GM19193 (cell line): ENCODE data around the gene MDFIC.
A peak's percentile ranks its signal among the peaks of the same experiment; 100 is the strongest.

ENCODE experiments used
- POLR2A ChIP-seq: IDR thresholded peaks from 4 replicates; pipeline ENCODE4 v1.6.1; 2011; ENCODE audit not compliant: insufficient read depth, insufficient read length; ENCODE audit errors: extremely low read depth

MDFIC gene

GRCh38 chr7:114919587-114919986 lies 2.3 kb upstream of the MDFIC start:
- no peak for TF ChIP-seq POLR2A

- no peak for TF ChIP-seq POLR2A
Observed at GRCh38 chr7:114921631-114922025, 266 bp upstream of the MDFIC start.

DNA sequence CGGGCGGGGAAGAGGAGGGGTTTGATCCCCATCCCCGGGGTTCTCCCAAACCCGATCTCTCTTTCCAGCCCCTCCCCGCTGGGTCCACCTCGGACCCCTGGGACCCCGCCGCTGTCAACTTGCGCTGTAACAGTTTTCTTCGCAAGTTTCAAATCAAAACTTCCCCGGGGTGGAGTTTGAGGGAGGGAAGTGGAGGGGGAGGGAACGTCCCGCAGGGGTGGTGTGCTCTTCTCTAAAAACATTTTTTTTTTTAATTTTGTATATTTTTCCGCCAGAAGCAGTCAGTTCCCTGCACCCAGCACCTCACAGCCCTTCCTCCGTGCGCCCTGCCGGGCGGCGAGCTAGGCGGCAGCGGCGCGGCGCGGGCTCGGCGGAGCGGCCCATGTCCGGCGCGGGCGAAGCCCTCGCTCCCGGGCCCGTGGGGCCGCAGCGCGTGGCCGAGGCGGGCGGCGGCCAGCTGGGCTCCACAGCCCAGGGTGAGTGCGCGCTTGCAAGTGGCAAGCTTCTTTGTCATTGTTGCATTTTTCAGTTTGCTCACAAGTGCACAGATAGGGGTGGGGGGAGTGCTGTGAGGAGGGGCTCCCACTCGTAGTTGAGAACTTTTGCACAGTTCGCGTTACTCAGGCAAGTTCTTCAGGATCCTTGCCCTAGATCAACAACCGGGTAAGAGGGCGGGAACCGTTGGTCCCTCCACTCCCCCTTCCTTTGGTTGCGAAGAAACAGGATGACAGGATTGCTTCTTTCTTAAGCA lies 933 bp downstream of the MDFIC start:
- peak; percentile 62 for TF ChIP-seq POLR2A

GRCh38 chr7:114923403-114923713 lies 1.5 kb downstream of the MDFIC start:
- no peak for TF ChIP-seq POLR2A

GRCh38 chr7:114924038-114924712 lies 2.3 kb downstream of the MDFIC start:
- TF ChIP-seq POLR2A, result no peak

DNA sequence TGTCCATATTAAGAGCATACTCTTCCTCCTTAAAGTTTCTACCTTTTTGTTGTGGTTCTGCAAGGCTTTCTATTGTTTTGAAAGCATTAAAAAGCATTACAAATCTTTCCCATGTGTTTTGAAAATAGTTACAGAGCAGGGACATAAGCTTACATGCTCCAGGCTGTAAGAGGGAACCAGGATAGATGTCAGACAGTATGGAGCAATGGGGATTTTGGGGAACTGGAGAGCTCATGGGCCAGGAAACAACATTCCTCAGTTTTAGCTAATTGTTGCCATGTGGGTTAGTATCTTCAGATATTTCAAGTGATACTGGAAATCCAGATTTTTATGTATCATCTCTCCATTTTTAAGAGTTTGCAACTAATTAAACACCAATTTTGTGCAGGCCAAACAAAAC lies 3.5 kb downstream of the MDFIC start:
- TF ChIP-seq POLR2A, result no peak

DNA sequence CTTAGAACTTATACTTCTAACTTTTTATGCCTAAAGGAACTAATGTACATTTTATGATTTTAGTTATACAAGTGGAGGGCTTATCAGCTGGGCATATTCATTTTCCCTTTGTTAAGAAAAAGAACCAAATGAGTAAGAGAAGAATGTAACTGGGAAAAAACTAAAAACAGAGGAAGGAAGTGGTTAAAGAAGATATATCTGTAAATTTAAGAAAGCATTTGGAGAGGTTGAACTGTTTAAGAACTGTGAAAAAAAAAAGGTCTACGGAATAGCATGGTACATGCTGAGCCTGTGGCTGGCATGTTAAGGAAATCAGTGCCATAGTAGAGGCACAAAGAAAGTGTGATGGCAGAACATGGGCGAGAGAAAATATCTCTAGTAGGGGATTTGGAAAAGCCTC lies 6.2 kb downstream of the MDFIC start:
- TF ChIP-seq POLR2A, result no peak

- no peak for TF ChIP-seq POLR2A
Observed at GRCh38 chr7:114929570-114929969, 7.7 kb downstream of the MDFIC start.

- no peak for TF ChIP-seq POLR2A
Observed at GRCh38 chr7:114930107-114930661, 8.3 kb downstream of the MDFIC start.

DNA sequence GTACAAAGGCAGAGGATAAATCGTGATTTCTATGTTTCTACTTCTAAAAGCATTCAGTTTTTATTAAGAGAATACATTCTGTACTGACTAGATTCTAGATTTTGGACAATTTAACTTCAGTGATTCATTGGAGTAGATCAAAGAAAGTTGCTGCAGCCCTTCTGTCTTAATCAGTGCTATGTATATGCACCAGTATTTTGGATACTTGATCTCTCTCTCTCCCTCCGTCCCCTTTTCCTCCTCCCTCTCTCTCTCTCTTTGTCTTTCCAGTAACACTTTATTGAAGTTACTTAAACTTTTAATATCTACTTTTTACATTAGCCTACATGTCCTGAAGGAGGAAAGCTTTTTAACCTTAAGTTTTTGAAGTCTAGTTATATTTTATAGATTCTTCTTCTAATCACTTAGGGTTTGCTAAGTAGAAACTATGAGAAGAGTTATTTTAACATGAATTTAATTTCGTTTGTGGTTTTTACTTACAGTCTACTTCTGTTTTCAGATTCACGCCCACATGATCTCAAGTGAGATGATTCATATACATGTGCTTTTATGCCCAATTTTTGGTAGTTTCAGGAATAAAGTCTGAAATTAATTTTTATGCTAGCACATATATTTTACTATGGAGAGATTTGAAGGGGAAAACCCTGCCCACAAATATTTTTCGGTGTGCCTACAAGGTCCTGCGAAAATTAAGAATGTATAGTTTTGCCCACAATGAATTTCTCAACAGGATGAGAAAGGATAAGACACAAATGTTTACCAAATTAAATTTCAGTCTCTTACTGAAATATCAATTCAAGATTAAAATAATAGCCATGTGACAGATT lies 9.1 kb downstream of the MDFIC start:
- TF ChIP-seq POLR2A, result no peak

DNA sequence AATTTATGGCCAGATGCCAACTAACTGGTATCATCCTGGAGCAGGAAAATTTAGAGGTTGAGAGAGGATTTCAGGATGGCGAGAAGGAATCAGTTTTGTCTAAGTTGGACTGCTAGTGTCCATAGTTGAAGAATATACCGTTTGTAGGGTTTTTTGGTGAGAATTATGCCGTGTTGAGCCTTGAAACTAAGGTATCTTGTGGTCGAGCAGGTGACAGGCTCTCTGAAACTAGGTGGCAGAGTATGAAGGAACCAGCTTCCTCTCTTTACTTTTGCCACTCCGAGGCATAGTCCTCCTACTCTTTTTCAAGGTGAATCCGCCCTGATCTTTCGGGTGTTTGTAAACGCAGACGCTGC lies 9.7 kb downstream of the MDFIC start:
- peak; percentile 27 for TF ChIP-seq POLR2A

DNA sequence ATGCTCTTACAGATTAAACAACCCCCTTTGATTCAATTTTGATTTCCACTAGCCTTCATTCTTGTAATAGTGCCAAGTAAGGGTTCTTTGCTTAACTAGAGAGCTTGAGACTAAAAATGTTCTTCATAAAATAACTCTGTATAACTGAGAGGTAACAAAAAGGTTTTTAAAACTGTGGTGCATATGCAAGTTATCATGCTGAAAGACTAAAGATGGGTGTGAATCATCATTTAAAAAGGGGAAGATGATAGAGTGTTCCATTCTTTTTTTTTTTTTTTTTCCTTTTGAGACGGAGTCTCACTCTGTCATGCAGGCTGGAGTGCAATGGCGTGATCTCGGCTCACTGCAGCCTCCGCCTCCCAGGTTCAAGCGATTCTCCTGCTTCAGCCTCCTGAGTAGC lies 11.1 kb downstream of the MDFIC start:
- TF ChIP-seq POLR2A, result no peak

DNA sequence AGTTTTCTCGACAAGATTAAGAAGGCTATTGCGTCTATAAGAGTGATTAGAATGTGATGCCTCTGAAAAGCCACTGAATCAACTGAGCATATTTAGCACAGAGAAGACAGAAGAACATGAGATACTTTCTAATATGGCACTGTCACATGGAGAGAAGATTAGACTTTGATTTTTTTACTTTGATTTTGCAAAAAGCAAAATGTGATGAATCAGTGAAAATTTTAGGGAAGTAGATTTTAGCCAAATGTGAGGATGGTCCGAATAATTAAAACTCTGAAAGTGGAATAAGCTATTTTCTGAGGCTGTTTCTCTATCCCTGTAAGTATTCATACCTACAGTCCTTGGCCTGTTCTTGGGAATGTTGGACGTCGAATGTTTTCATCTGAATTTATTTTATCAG lies 11.8 kb downstream of the MDFIC start:
- no peak for TF ChIP-seq POLR2A

- no peak for TF ChIP-seq POLR2A
Observed at GRCh38 chr7:114934086-114934485, 12.2 kb downstream of the MDFIC start.

DNA sequence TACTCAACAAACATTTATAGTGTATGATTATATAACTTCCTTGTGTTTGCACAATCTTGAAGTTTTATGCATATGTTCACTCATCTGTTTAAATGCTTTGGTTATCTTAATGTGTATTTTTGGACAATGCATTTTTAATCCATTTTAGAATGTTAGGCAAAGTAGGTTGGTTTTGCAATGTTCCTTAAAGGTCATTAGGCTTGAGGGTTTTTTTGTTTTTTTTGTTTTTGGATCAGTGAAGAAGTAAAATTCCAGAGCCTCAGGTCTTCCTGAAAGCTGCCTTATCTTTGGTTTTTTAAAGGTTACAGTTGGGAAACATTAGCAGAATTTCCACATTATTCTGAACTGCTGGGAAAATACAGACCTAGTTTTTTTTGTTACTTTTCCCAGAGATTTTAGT lies 12.8 kb downstream of the MDFIC start:
- no peak for TF ChIP-seq POLR2A
